PC-3 (cell line): ENCODE measurements around the gene VPS37D. TPM values are rescaled to one million over a fixed set of nuclear protein-coding genes. Genes with fewer than 3 reads are reported as not detected.
A peak's percentile ranks its signal among the peaks of the same experiment; 100 is the strongest.
"Not testable (repeated sequence)": the region's sequence is repeated elsewhere in the genome, so short reads cannot be mapped to it uniquely, and the experiment has no call there.

Experiments used
- ATAC-seq: fragments of 200-7000 bp; cut with Tn5 transposase; 2 replicates; pipeline ENCODE4 v1.9.1; 2020; ENCODE audit warnings: mild to moderate bottlenecking, moderate library complexity
- BruUV-seq: library from RNA; stranded (reverse); fragments of 400-500 nt; replicated peaks from 2 replicates; lab custom pipeline; 2021; lab: Mats Ljungman, UMichigan
- CTCF ChIA-PET: fragments of 300-600 bp; sonication (Branson Sonifier 250); formaldehyde crosslinking; loops from one replicate; lab custom pipeline; 2022; ENCODE audit warnings: antibody characterized with exemption; lab: Charles Lee
- POLR2A ChIA-PET: fragments of 300-600 bp; sonication (Branson Sonifier 250); formaldehyde crosslinking; loops from one replicate; lab custom pipeline; 2022; ENCODE audit warnings: antibody characterized with exemption; ENCODE audit not compliant: unreplicated experiment; lab: Charles Lee
- DNase-seq: peaks from one replicate; pipeline ENCODE4 v3.0.0-alpha.2; 2015
- H2AFZ ChIP-seq: fragments of 300-600 bp; sonication (generic); 2 replicates; pipeline ENCODE4 v1.6.0; 2016; ENCODE audit warnings: antibody characterized with exemption, low read length
- H3F3A ChIP-seq: fragments of 300-600 bp; sonication (generic); one replicate; pipeline ENCODE4 v1.6.0; 2017; ENCODE audit warnings: antibody characterized with exemption, low read length, control low read depth, mild to moderate bottlenecking; ENCODE audit not compliant: unreplicated experiment
- H3K27ac ChIP-seq: fragments of 300-600 bp; sonication (generic); 2 replicates; pipeline ENCODE4 v1.5.1; 2016; ENCODE audit warnings: mild to moderate bottlenecking, low read length
- H3K27me3 ChIP-seq: fragments of 300-600 bp; sonication (generic); 2 replicates; pipeline ENCODE4 v1.6.1; 2016; ENCODE audit warnings: low read length, mixed read lengths
- H3K36me3 ChIP-seq: fragments of 300-600 bp; sonication (generic); 2 replicates; pipeline ENCODE4 v1.6.1; 2016; ENCODE audit warnings: low read depth, mixed run types, low read length, mixed read lengths
- H3K4me1 ChIP-seq: fragments of 300-600 bp; sonication (generic); 2 replicates; pipeline ENCODE4 v1.5.1; 2016; ENCODE audit warnings: low read length; ENCODE audit not compliant: insufficient read depth
- H3K4me2 ChIP-seq: fragments of 300-600 bp; sonication (generic); 2 replicates; pipeline ENCODE4 v1.6.0; 2016; ENCODE audit warnings: low read length
- H3K4me3 ChIP-seq: fragments of 300-600 bp; sonication (generic); 2 replicates; pipeline ENCODE4 v1.5.1; 2016; ENCODE audit warnings: mild to moderate bottlenecking, low read length, mixed read lengths
- H3K79me2 ChIP-seq: fragments of 300-600 bp; sonication (generic); 2 replicates; pipeline ENCODE4 v1.6.1; 2017; ENCODE audit warnings: low read length, mixed read lengths
- H3K9ac ChIP-seq: fragments of 300-600 bp; sonication (generic); 2 replicates; pipeline ENCODE4 v1.6.0; 2016; ENCODE audit warnings: mild to moderate bottlenecking, low read length
- H3K9me2 ChIP-seq: fragments of 300-600 bp; sonication (generic); replicated peaks from 2 replicates; pipeline ENCODE4 v1.6.1; 2016; ENCODE audit warnings: mixed run types, low read length, mixed read lengths
- H3K9me3 ChIP-seq: fragments of 300-600 bp; sonication (generic); 2 replicates; pipeline ENCODE4 v1.6.1; 2016; ENCODE audit warnings: low read length, mixed read lengths
- H4K20me1 ChIP-seq: fragments of 300-600 bp; sonication (generic); 2 replicates; pipeline ENCODE4 v1.6.1; 2016; ENCODE audit warnings: low read length, mixed read lengths
- CTCF ChIP-seq: fragments of 300-600 bp; sonication (generic); conservative IDR thresholded peaks from 2 replicates; pipeline ENCODE4 v1.5.1; 2017; ENCODE audit warnings: antibody characterized with exemption, low read depth, mild to moderate bottlenecking, low read length
- EZH2 ChIP-seq: fragments of 300-600 bp; sonication (generic); IDR thresholded peaks from one replicate; pipeline ENCODE4 v1.6.1; 2017; ENCODE audit warnings: antibody characterized with exemption, mild to moderate bottlenecking, low read length; ENCODE audit not compliant: unreplicated experiment
- EZH2phosphoT487 ChIP-seq: fragments of 300-600 bp; sonication (generic); IDR thresholded peaks from 2 replicates; pipeline ENCODE4 v1.6.1; 2018; ENCODE audit warnings: mild to moderate bottlenecking, antibody characterized with exemption, low read length, borderline replicate concordance
- intact Hi-C: fragments of 100-400 bp; cut with micrococcal nuclease; formaldehyde crosslinking; loops from 2 replicates; pipeline ENCODE4 v1.9.0; 2023
- microRNA-seq: library from miRNA; unstranded; fragments of <30 nt; microRNA quantifications from one replicate; pipeline ENCODE4 v1.1.0, GENCODE V29; 2020; ENCODE audit not compliant: unreplicated experiment
- total RNA-seq: library from RNA; depleted of rRNA; stranded (reverse); fragments of >200 nt; gene quantifications from 2 replicates; pipeline ENCODE4 v1.2.3, GENCODE V29; 2014; rRNA removed

Gene VPS37D
- total RNA-seq, 1 experiment from 2014 or later, result 6.3 TPM

- Histone ChIP-seq H2AFZ (no peak overlapping the region), H4K20me1 (peaks cover 8% of the 10 kb centered on the region; the same call in 1 of the 2 replicates), H3K9me3 (no peaks in the 10 kb centered on the region), H3K27ac (peak overlapping the region; percentile 11; the same call in 1 of the 2 replicates), H3K27me3 (no peaks in the 10 kb centered on the region), H3K79me2 (peaks cover 48% of the 10 kb centered on the region), H3K9ac (peak overlapping the region; percentile 44), H3F3A (peaks cover 11% of the 10 kb centered on the region), H3K4me1 (peaks cover 46% of the 10 kb centered on the region), H3K9me2 (no peaks in the 10 kb centered on the region), H3K4me3 (peak overlapping the region; percentile 60), H3K36me3 (peaks cover 15% of the 10 kb centered on the region; the same call in 1 of the 2 replicates), H3K4me2 (peak overlapping the region; percentile 87)
- no peak for ATAC-seq
- ChIA-PET CTCF (no interaction called here), POLR2A (interaction anchor here (0.6 to 1.6 kb wide), 2 partner anchors 14 to 142 kb away, joined by 4 to 44 read pairs; partner anchors contain the start of gene TBL2)
- BruUV-seq, result no TSS peak
- no peak for TF ChIP-seq CTCF
- intact Hi-C loops, result loop anchor here (2.0 to 5.0 kb wide), 2 partner anchors 15 to 52 kb away; partner anchors contain the start of gene VPS37D
- no peak for DNase-seq
Observed at GRCh38 chr7:73719806-73720169, 52.2 kb downstream of the VPS37D start.

GRCh38 chr7:73720443-73720842 is 52.8 kb downstream of the VPS37D start:
- H3K9me3 ChIP-seq, H3K9ac ChIP-seq, H2AFZ ChIP-seq, DNase-seq, BruUV-seq, ATAC-seq, H3K27ac ChIP-seq, H3K4me3 ChIP-seq, H4K20me1 ChIP-seq, CTCF ChIA-PET, H3K4me2 ChIP-seq, intact Hi-C loops, H3K27me3 ChIP-seq, H3K9me2 ChIP-seq: not testable (repeated sequence)
- Histone ChIP-seq H3K36me3 (peaks cover 12% of the 10 kb centered on the region; the same call in 1 of the 2 replicates), H3K4me1 (peaks cover 39% of the 10 kb centered on the region), H3K79me2 (peaks cover 42% of the 10 kb centered on the region), H3F3A (peaks cover 11% of the 10 kb centered on the region)
- POLR2A ChIA-PET, result interaction anchor here (0.6 to 1.6 kb wide), 2 partner anchors 15 to 142 kb away, joined by 4 to 44 read pairs; partner anchors contain the start of gene TBL2

- Histone ChIP-seq H3K9me3 (no peaks in the 10 kb centered on the region), H2AFZ (no peak overlapping the region), H3K36me3 (peaks cover 9% of the 10 kb centered on the region; the same call in 1 of the 2 replicates), H3K4me1 (peaks cover 33% of the 10 kb centered on the region), H4K20me1 (peaks cover 5% of the 10 kb centered on the region; the same call in 1 of the 2 replicates), H3K79me2 (peaks cover 35% of the 10 kb centered on the region), H3K27ac (peak overlapping the region; percentile 43), H3K4me2 (peak overlapping the region; percentile 65), H3K9ac (no peak overlapping the region), H3K9me2 (no peaks in the 10 kb centered on the region), H3K27me3 (no peaks in the 10 kb centered on the region), H3K4me3 (no peak overlapping the region), H3F3A (peaks cover 6% of the 10 kb centered on the region)
- peak; percentile 76 for DNase-seq
- ChIA-PET CTCF (interaction anchor here (0.6 to 1.1 kb wide), 6 partner anchors 10 to 114 kb away, joined by 3 to 6 read pairs (median 4); partner anchors contain the start of gene VPS37D), POLR2A (interaction anchor here (0.5 to 0.9 kb wide), 3 partner anchors 15 to 143 kb away, joined by 3 to 6 read pairs (median 4); partner anchors contain the start of gene TBL2)
- intact Hi-C loops, result no loop called here
- TF ChIP-seq CTCF, result no peak
- no peak for TF ChIP-seq EZH2
- TF ChIP-seq EZH2phosphoT487, result no peak
- BruUV-seq, result no TSS peak
- peak; percentile 25 for ATAC-seq
Observed at GRCh38 chr7:73721377-73721817, 53.8 kb downstream of the VPS37D start.

Small RNA genes within 50 kb of the gene (microRNA-seq; reads per million reads assigned to microRNA genes)
- not detected for gene MIR4284

Other genes with a start within 250 kb of the VPS37D start
- 0.12 and 0.87 TPM in 2 replicates for gene FZD9, start 234.1 kb upstream of the VPS37D start, total RNA-seq
- 45.5 and 62.5 TPM in 2 replicates for gene BAZ1B, start 145.5 kb upstream of the VPS37D start, total RNA-seq
- gene BCL7B, start 110.1 kb upstream of the VPS37D start, total RNA-seq, result 41.0 and 46.5 TPM in 2 replicates
- 62.8 and 73.0 TPM in 2 replicates for gene TBL2, start 89.3 kb upstream of the VPS37D start, total RNA-seq
- gene MLXIPL, start 43.3 kb upstream of the VPS37D start, total RNA-seq, result 4.7 and 6.9 TPM in 2 replicates
- gene DNAJC30, start 15.6 kb downstream of the VPS37D start, total RNA-seq, result 2.9 and 4.8 TPM in 2 replicates
- gene BUD23, start 15.8 kb downstream of the VPS37D start, total RNA-seq, result 124 and 138 TPM in 2 replicates
- 145 and 163 TPM in 2 replicates for gene STX1A, start 51.8 kb downstream of the VPS37D start, total RNA-seq
- 38.6 and 41.4 TPM in 2 replicates for gene ABHD11, start 71.0 kb downstream of the VPS37D start, total RNA-seq
- 51.6 and 70.7 TPM in 2 replicates for gene CLDN3, start 102.4 kb downstream of the VPS37D start, total RNA-seq
- 656 and 724 TPM in 2 replicates for gene CLDN4, start 163.2 kb downstream of the VPS37D start, total RNA-seq
- gene METTL27, start 174.7 kb downstream of the VPS37D start, total RNA-seq, result 0.35 and 3.3 TPM in 2 replicates
- gene TMEM270, start 193.3 kb downstream of the VPS37D start, total RNA-seq, result 3.8 TPM in 1 of 2 replicates, not detected in the other